GM03348 (cell line): ENCODE data around the gene C10orf71.

ENCODE experiments used
- DNase-seq: peaks from one replicate; pipeline ENCODE4 v3.0.0; 2012; ENCODE audit warnings: low spot score

The C10orf71 gene

DNA sequence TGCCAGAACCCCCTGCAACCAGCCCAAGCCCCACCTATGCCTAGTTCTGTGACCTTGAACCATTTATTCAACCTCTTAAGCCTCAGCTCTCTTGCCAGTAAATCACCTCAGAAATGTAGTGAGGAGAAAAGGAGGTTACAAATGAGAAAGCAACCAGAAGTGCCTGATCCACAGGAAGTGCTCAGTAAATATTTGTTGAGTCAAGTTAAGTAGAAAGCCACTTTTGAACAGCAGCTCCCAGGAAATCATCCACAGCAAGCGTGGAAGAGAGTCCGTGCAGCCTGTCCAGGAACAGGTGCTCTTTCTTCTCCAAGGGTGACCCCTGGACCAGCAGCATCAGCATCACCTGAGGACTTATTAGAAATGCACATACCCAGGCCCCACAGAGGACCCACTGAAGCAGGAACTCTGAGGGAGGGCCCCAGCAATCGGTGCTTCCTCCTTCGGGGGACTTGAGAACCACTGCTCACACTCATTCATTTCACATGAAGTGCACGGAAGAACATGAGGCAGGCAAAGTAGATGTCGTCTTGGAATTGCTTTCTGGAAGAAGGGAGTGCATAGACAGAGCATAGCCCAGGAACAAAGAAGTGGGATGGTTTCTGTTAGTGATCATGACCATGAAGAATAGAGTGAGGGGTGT is 6.3 kb upstream of the C10orf71 start:
- no peak for DNase-seq

DNA sequence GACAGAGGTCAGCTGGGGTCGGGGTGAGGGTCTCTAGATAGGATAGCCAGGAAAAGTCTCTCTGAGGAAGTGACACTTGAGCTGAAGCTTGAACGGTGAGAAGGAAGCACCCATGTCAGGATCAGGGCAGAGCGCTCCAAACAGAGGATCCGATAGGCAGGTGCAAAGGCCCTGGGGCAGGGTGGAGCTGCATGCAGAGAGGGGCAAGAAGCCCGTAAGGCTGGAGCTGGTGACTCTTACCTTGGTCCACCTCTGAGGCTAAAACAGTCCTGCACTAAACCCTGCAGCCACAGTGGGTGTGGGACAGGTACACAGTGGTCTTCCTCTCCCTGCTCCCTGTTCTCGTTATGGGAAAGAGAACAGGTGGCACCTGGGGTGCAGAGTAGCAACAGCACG is 5.8 kb upstream of the C10orf71 start:
- DNase-seq, result no peak

DNA sequence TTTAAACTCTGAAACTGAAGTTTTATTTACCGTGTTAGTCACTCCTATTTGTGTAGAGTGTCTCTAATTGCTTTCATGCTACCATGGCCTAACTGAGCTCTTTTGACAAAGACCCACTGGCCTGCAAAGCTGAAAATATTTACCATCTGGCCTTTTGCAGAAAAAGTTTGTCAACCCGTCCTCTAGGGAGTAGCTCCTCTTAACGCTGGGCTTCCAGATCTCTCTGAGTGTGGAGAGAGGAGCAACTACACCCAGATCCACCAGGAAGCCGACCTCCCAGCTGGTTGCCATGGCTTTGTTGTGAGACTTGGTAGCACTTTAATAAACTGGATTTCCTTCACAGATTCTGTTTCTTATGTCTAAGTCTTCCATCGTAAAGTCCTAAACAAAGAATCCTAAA is 4.2 kb upstream of the C10orf71 start:
- DNase-seq, result no peak

DNA sequence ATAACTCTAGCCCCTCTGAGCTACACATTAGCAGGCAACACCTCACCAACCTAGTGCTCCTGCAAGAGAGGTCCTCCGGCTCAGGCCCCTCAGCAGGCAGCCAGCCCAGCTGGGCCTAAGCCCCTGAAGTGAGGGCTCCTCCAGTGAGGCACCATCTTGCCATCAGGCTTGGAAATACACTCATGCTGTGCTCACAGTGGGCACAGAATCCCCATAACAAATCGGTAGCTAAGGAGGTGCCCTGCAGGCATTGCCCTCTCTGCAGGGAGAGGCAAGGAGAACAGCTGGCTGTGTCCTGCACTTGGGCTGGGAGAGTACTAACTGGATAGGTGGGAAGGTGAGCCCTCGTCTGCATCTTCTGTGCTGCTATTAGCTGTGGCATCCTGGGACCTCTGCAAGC is 3.7 kb upstream of the C10orf71 start:
- DNase-seq, result no peak

DNA sequence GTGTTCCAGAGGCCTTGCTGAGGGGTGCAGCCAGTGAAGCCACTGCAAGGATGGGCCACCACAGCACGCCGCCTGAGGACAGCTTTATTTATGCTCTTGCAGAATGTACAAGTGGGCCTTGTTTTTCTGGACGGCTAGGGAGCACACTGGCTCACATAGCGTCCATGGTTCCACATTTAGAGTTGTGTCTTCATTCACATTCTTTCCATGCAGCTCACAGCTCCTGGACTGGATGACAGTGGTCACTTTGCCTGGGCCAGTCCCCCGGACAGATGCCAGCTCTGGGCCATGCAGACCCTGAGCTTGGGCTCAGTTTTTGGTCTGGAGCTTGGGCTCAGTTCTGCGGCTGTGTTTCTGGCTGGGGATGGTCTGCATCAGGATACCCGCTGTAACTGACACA is 2.6 kb upstream of the C10orf71 start:
- no peak for DNase-seq

DNA sequence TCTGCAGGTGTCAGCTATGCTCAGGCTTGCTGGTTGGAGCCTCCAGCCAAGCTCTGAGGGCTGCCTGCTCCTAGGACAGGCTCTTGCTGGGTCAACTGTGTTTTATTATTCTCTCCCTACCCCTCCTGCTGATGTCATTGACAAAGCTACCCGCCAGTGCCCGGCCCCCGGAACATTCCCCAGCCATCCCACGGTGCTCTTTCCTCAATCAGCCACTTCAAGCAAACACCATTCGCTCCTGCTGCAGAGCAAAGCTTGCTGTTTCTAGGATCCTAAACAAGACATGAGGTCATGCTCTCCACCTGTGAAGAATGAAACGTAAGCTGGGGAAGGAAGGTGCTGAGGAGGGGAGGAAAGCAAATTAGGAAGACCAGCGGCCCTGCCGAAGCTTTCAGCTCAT is 2.1 kb upstream of the C10orf71 start:
- no peak for DNase-seq

DNA sequence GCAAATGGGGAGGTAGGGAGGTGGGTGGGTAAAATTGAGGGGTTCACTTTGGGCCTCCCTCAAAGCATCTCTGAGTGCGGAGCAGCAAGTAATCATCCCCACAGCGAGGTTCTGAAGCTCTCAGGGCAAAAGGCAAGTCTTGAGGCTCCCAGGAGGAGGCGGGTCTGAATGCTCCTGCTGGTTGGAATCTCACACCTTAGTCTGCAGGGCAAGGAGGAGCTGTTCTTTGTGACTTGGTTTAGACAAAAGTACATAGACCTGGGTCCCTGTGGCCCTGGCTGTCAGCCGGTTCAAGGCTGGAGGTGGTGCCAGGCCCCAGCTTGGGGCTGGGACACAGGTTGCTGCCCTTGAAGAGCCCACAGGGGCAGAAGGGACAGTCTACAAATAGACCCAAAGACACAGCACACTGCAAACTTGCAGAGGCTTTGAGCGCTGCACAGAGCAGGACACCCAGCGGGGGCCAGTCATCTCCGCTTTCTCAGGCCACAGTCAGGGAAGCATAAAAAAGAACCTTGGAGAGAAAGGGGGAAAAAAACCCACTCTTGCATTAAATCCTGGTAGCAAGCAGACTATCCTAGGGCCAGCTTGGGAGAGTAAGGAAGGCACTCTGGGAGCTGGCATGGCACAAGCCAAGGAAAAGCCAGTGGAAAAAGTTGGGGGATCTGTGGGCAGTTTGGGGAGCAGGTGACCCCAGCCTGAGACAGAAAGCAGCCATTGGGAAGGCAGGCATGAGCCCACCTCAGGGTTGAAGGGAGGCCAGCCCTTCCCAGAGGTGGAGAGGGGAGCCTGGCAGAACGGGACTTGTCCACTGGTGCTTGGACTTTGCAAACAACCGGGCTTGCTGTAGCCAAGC is 926 bp upstream of the C10orf71 start:
- no peak for DNase-seq

DNA sequence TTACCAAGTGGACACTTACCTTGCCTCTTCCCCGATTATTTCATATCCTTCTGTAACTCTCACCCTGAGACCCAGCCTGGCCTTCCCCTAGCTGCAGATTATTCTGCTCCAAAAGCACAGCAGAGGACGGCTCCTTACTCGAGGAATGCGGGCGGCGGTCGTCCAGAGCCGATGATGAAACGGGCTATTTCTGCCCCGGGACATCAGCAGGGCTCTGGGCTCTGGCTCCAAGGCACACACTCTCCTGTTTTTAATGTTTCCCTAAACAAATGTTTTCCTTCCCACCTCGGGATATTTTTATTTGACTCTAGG is 343 bp upstream of the C10orf71 start:
- peak; percentile 29 for DNase-seq

DNA sequence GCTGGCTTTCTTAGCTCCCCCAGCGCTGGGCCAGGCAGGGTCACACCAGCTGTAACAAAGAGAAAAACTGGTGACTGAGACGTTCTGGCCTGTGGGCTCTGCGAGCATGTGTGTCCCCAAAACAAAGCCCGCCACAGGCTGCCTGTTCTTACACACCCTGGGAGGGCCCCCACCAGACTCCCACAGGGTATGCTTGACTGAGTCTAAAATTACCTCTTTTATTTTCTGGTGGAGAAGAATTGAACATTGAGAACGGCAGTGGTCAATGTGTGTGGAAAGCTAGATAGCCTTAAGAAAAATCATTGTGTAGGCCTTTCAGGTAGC is 808 bp downstream of the C10orf71 start:
- no peak for DNase-seq

DNA sequence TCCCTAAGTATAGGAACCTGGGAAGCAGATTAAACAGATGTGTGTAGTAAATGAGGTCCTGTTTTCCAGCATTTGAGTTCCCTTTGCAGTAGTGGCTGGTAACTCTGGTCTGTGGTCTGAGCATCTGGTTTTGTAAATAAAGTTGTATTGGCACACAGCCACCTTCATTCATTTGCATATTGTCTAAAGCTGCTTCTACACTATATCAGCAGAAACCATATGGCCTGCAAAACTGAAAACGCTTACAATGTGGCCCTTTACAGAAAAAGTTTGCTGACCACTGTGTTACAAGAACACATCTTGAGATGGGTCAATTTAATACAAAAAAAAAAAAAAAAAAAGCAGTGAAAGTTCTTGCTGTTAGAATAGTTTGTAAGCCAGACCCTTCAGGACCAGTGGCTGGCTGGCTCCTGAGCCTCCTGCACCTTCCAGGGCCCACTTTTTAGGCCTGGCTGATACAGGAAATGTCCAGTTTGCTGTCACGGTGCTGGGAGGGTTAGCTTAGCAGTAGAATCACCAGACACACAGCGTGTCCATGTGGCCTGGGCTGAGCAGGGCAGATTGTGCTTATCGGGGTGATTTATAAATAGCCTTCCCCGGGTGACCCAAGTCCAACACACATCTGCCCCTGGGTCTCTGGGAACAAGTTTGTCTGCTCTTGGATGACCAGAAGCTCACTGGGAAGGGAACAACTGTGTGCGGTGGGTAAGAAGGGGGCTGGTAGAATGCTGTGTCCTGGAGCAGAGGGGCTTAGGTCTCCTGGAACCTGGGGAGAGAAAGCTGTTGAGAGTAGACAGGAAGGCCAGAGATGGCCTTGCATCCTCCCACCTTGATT is 1.4 kb downstream of the C10orf71 start:
- no peak for DNase-seq

DNA sequence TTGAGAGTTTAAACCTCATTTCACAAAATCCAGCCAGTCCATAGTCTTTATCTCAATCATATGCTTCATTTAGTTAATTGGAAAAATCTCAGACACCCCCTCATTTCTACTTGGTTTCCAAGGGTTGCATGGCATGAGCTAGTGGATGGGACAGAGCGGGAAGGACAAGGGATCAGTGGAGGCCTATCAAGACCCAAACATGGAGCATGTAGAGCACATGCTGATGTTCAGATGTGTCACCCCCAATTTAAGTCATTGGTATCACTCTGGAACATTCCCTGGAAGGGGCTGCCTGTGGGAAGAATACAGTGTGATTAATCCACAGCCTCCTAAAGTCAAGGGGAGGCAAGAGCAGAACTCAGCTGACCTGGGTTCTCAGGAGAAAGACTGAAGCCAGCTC is 2.3 kb downstream of the C10orf71 start:
- DNase-seq, result no peak

DNA sequence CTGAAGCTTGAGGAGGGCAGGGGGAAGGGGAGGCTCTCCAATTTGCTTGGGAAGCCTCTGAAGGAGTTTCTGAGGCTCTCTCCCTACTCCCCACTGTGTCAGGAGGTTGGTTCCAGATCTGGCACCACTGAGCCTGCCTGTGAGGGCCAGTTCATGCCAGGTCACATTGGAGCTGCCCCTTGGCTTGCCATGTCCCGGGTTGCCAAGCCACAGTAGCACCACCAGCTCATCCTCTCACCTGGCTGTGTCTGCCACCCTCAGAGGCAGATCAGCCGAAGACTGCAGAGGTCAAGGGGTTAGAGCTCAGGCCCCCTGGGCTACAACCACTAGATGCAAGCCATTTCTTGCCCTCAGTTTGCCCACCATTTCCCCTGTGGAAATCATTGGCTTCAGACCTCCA is 3.1 kb downstream of the C10orf71 start:
- DNase-seq, result no peak

DNA sequence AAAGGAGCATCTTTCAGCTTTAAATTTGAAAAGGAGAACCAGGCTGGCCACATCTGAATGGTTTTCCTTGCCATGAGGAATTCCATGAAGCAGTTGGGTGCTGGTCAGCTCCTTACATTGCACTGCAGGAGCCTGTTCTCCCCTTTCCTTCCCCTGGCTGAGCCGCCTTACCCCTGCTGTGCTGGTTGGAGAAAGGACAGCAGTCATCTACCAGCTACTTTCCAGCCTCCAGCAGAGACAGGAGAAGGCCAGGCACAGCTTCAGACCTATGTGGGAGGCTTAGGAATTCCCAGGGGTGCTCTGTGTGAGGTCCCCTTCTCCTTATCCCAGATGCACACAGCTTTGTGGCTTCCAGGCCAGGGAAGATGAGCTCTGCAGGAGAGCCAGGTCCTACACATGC is 4.7 kb downstream of the C10orf71 start:
- no peak for DNase-seq

DNA sequence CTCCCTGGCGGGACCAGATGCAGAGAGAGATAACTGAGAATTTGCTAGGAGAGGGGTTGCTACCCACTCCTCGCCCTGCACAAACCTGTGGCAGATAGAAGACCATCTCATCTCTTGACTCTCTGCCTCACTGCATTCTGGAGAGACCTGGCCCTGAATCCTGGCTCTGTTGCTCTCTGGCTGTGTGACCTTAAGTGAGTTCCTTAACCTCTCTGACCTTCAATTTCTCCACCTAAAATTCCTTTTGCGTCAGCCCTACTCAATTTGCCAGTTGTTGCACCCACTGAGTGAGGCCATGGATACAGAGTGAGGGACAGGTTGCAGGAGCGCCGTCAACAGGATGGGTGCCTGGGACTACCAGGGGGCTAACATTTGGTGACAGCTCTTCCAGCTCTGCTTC is 5.2 kb downstream of the C10orf71 start:
- DNase-seq, result no peak

DNA sequence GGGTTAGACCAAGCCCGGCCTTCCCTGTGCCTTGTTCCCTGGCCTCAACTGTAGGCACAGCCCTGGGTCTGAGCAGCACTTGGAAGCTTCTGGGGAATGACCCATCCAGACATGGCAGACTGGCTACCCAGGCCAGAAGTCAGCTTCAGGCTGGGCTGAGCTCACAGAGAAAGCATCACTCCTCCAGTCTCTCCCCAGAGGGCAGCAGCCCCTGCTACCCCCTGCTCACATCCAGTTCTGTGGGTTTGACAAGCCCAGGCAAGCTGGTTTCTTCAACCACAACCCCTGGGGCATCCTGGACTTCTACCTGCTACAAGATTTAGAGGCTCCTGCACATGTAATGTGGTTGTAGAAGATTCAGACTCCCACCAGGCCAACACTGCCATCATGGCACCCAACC is 9.0 kb downstream of the C10orf71 start:
- no peak for DNase-seq

DNA sequence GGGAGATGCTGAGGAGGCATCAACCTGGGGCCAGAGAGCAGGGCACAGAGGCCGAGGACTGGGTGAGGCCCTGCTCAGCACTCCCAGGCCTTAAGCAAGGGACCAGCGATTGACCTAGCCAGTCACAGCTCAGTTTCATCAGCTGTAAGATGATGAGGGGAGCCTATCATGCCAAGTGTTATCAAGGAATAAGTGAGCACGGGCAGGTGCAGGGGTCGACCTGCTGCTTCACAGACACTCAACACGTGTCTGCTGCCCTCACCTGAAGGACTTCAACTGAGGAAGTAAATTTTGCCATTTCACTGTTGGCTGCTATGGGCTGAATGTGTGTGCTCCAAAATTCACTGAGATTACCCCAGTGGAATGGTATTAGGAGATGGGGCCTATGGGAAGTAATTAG is 9.9 kb downstream of the C10orf71 start:
- DNase-seq, result no peak

DNA sequence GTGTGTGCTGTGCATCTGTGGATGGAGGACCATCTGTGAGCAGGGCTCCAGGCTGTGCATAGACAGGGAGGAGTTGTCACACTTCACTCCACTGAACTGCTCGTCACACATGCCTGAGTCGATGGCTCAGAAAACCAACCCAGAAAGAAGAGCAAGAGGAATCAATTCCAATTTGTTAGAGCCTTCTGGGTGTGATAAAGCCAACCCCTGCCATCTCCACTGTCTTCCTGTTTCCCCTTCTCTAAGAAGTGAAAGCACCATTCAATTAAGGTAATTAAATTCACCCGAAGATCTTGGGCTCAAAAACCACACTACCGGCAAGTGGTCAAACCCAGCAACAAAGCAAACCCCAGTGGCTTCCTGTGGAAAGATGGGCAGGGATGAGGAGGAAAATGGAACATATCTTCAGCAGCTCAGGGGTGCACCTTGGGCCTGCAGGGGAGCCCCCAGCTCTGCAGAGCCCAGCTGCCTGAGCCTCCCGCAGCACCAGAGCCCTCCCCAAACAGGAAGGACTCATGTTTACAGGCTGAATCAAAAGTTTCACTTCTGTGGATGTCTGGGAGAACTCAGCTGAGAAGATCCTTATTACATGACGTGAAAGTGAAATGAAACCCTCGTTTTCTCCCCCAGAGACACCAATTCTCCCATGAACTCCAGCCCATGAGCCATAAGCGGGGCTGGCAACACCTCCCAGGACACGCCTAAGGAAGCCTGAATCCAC is 10.9 kb downstream of the C10orf71 start:
- DNase-seq, result no peak

DNA sequence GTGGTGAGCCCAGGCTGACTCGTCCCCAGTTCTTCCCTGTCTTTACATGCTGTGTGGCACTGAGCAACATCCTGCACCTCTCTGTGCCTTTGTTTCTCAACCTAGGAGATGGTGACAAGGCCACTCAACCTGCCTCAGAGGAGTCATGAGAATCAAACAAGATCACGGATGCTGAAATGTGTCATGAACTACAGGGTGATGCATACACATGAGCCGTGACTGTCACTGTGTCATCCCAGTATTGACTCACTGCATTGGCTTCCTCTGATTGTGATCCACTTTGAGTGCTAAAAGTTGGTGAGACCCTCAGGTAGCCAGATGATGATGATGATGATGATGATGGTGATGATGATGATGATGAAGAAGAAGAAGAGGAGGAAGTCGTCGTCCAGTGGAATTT is 11.5 kb downstream of the C10orf71 start:
- DNase-seq, result no peak

DNA sequence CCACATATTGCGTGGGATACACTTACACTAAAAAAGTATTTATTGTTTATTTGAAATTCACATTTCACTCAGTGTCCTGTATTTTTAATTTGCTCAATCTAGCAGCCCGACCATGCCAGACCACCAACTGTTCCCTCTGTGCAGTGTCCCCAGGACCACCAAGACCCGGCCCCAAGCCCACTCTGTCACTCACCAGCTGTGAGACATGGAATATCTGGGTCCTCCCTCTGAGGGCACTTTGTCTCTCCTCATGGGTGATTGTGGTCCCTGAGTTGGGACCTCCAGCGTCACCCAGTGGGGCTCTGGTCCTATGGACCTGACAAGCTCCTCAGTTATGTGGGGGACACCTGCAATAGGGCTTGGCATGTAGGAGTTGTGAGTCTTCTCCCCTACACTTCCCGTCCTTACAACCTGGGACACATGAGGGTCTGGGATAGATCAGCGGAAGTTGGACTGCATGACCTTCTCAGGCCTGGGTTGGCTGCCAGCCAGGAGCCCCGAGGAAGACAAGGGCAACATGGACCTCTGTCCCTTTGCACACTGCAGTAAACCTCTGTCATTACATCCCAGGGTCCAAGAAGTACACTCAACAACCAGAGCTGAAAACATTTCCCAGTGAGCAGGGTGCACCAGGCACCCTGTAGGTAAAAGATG is 12.1 kb downstream of the C10orf71 start:
- DNase-seq, result no peak

DNA sequence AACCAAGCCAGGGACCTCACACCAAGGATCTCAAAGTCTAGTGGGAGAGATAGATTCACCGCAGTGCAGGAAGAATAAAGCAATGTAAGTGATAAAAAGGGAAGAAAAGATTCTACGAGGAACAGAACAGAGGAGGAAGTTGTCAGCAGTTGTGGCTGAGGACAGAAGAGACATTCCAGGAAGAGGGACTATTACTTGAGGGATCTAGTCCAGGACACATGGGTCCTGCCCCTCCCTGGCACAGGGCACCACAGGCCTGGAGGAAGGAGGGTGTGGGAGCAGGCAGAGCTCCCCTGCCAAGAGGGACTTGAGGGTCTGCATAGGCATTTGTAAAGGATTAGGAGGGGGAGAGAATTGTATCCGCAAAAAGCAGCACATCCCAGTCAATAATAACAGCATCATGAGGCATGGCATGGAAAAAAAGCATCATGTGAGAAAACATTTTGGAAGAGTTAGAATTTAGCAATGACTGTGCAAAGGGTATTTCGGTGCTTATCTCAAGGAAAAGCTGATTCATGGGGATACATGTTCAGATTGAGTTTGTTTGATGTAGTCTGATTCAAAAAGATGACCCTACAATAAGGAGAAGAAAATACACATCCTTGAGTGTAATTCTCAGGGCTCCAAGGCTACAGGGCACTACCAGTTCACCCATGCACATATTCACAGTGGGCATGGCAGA is 12.7 kb downstream of the C10orf71 start:
- DNase-seq, result no peak

DNA sequence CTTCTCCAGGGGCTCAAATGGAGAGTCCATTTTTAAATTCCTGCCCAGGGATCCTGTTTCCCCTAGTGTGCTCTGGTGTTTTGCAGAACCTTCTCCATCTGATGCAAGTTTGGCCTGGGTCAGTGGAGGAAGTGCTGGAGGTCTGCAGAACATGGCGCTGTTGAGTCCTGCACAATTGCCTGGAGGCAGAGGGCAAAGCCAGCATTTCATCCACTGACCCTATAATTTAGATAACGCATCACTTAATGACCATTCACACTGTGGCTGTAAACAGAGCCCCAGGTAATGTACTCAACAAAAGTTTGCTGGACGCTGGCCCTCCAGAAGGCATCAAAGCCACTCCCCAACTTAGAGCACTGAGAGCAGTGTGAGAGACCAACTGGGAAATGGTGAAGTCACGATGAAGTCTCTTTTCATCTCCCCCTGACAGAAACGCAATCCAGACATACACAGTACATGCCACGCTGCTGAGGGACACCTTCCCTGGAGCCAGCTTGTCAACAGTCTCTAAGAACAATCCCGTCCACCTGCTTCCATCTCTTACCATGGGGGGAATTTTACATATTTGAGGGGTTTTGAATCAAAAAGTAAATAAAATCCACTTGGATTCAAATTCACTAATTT is 13.4 kb downstream of the C10orf71 start:
- DNase-seq, result no peak
